Liver (tissue), 9 donors: ENCODE results near the gene PARVB. TPM values are rescaled to one million over a fixed set of nuclear protein-coding genes. Genes with fewer than 3 reads are reported as not detected.

Source experiments
- DNase-seq: peaks from one replicate; pipeline ENCODE4 v3.0.0-alpha.2; 2017; ENCODE audit warnings: low spot score
- H3K27ac ChIP-seq, 2 donors: one replicate each; pipeline ENCODE4 v1.7.0; 2013; ENCODE audit warnings: inconsistent platforms in 2 of 2, low read length in 2 of 2, control low read depth in 1 of 2, low read depth in 1 of 2, mild to moderate bottlenecking in 1 of 2
- H3K27me3 ChIP-seq, 4 donors: one replicate each; pipeline versions ENCODE4 v1.6.1 to v1.7.0; 2013; ENCODE audit warnings: low read length in 3 of 4, inconsistent platforms in 1 of 4, mild to moderate bottlenecking in 1 of 4, moderate library complexity in 1 of 4; ENCODE audit not compliant: control insufficient read depth in 4 of 4, insufficient read depth in 4 of 4
- H3K36me3 ChIP-seq, 4 donors: one replicate each; pipeline versions ENCODE4 v1.6.1 to v1.7.0; 2013; ENCODE audit warnings: low read length in 3 of 4, mild to moderate bottlenecking in 3 of 4, low read depth in 1 of 4, moderate library complexity in 1 of 4; ENCODE audit not compliant: control insufficient read depth in 4 of 4, insufficient read depth in 3 of 4
- H3K4me1 ChIP-seq, 4 donors: one replicate each; pipeline versions ENCODE4 v1.6.1 to v1.7.0; 2013; ENCODE audit warnings: low read length in 3 of 4, mild to moderate bottlenecking in 3 of 4, moderate library complexity in 1 of 4; ENCODE audit not compliant: control insufficient read depth in 4 of 4, insufficient read depth in 4 of 4
- H3K4me3 ChIP-seq, 3 donors: one replicate each; pipeline versions ENCODE4 v1.6.1 to v1.7.0; 2013; ENCODE audit warnings: low read length in 3 of 3, control low read depth in 1 of 3, low read depth in 1 of 3, mild to moderate bottlenecking in 1 of 3
- H3K9ac ChIP-seq, 2 donors: one replicate each; pipeline ENCODE4 v1.7.0; 2013; ENCODE audit warnings: low read length in 2 of 2, mild to moderate bottlenecking in 2 of 2, moderate library complexity in 2 of 2, control low read depth in 1 of 2, low read depth in 1 of 2
- H3K9me3 ChIP-seq, 4 donors: one replicate each; pipeline versions ENCODE4 v1.6.1 to v1.7.0; 2013; ENCODE audit warnings: low read length in 3 of 4; ENCODE audit not compliant: control insufficient read depth in 4 of 4
- EGR1 ChIP-seq, 2 donors: IDR thresholded peaks; 2 replicates each; pipeline ENCODE4 v1.6.1; 2016 to 2018; ENCODE audit warnings: antibody characterized with exemption in 2 of 2, low read depth in 2 of 2
- FOXA1 ChIP-seq: IDR thresholded peaks from 2 replicates; pipeline ENCODE4 v1.6.1; 2016; ENCODE audit warnings: antibody characterized with exemption
- GABPA ChIP-seq, 2 donors: IDR thresholded peaks in 1 of 2; conservative IDR thresholded peaks in 1 of 2; 2 replicates each; pipeline ENCODE4 v1.6.1; 2016; ENCODE audit warnings: antibody characterized with exemption in 2 of 2, mild to moderate bottlenecking in 1 of 2, moderate library complexity in 1 of 2
- JUND ChIP-seq, 2 donors: IDR thresholded peaks; 2 replicates each; pipeline ENCODE4 v1.6.1; 2016; ENCODE audit warnings: antibody characterized with exemption in 2 of 2
- NR2F2 ChIP-seq: IDR thresholded peaks from 2 replicates; pipeline ENCODE4 v1.6.1; 2016; ENCODE audit warnings: antibody characterized with exemption
- RAD21 ChIP-seq, 2 donors: IDR thresholded peaks; 2 replicates each; pipeline ENCODE4 v1.6.1; 2016; ENCODE audit warnings: antibody characterized with exemption in 2 of 2, mild to moderate bottlenecking in 2 of 2
- SP1 ChIP-seq: IDR thresholded peaks from 2 replicates; pipeline ENCODE4 v1.6.1; 2018; ENCODE audit warnings: antibody characterized with exemption, mild to moderate bottlenecking
- YY1 ChIP-seq: IDR thresholded peaks from 2 replicates; pipeline ENCODE4 v1.6.1; 2016; ENCODE audit warnings: antibody characterized with exemption, mild to moderate bottlenecking
- WGBS: extraction: QIAGEN DNeasy Blood & Tissue Kit; methylation state at CpG from one replicate; pipeline ENCODE4 v1.1.7; 2013; 5-methylcytosine and 5-hydroxymethylcytosine counted together
- polyA plus RNA-seq, 2 donors: library from polyadenylated mRNA; stranded (reverse) in 1 of 2; unstranded in 1 of 2; fragments of 200-250 nt in 1 of 2; fragments of >200 nt in 1 of 2; fragmentation: Nextera tagmentation in 1 of 2; extraction: Ambion mirVana in 1 of 2; gene quantifications; one replicate each; pipeline versions ENCODE4 v1.2.1 to v1.2.3, GENCODE V29; 2013 to 2015
- total RNA-seq, 2 donors: library from RNA; depleted of rRNA; stranded (reverse); fragments of >200 nt; gene quantifications; one replicate each; pipeline ENCODE4 v1.2.3, GENCODE V29; 2014
- TF ChIP-seq, protein P1 (sequence below): IDR thresholded peaks from 2 replicates; pipeline ENCODE4 v1.6.1; 2016; ENCODE audit warnings: antibody characterized with exemption, mild to moderate bottlenecking
- TF ChIP-seq, protein P2 (sequence below): IDR thresholded peaks from 2 replicates; pipeline ENCODE4 v1.6.1; 2016; ENCODE audit warnings: antibody characterized with exemption
- TF ChIP-seq, protein P3 (sequence below): fragments of 150-350 bp; IDR thresholded peaks from 2 replicates; pipeline ENCODE4 v1.5.1; 2017; ENCODE audit warnings: improper control_type of control experiment, low read depth, low read length; ENCODE audit not compliant: missing input control
- TF ChIP-seq, protein P4 (sequence below): IDR thresholded peaks from 2 replicates; pipeline ENCODE4 v1.6.1; 2016; ENCODE audit warnings: antibody characterized with exemption
- donor health status: healthy.
- donor health status: healthy.
- donor health status: healthy.
- donor health status: healthy.
- donor health status: healthy.

PARVB gene
- total and polyA plus RNA-seq, 4 donors, result 3.2 to 55.5 (median 17.7) TPM

DNA sequence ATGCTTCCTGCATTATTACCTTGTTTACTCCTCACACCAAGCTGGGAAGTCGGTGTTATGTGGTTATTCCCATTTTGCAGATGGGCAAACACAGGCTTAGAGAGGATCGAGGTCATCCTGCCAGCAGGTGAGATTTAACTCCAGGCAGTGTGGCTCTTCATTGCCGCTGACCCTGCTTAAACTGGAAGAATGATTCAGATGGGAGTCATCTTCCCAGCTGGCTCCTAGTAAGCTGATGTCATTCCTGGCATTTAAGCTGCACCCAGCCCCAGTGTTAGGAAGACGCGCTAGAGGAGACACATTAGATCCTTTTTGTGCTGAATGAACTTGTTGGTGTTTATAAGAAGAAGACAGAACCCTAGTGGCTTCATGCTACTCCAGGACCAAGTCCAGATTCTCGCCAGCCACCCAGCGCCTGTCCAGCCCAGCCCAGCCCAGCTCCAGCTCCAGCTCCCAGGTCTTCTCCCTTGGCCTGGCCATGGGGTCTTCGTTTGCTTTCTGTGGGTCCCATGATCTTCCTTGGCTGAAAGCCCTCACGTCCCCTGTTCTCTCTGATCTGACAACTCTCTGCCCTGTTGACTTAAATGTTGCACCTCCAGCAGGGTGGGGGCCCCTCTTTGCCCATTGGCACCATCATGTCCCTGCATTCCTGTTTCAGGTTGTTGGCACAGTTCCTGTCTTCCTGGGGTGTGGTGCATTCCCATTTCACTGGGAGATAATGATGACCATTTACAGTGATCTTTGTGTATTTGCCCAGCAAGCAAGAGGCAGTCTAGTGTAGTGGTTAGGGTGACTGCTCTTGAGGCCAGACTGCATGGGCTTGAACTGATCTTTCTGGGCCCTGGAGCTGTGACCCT is 13.6 kb downstream of the PARVB start:
- DNase-seq, result no peak
- Histone ChIP-seq H3K27me3 (no peaks in the 10 kb centered on the region), H3K27ac (no peak overlapping the region), H3K36me3 (no peaks in the 10 kb centered on the region), H3K4me1 (no peaks in the 10 kb centered on the region), H3K4me3 (no peak overlapping the region), H3K9me3 (no peaks in the 10 kb centered on the region), H3K9ac (no peak overlapping the region)
- TF ChIP-seq JUND (IDR thresholded peaks at IDR 0.05) (peak in 1 of 2 donors; percentile 14), NR2F2 (no peak), YY1 (no peak)
- TF ChIP-seq, protein P1, sequence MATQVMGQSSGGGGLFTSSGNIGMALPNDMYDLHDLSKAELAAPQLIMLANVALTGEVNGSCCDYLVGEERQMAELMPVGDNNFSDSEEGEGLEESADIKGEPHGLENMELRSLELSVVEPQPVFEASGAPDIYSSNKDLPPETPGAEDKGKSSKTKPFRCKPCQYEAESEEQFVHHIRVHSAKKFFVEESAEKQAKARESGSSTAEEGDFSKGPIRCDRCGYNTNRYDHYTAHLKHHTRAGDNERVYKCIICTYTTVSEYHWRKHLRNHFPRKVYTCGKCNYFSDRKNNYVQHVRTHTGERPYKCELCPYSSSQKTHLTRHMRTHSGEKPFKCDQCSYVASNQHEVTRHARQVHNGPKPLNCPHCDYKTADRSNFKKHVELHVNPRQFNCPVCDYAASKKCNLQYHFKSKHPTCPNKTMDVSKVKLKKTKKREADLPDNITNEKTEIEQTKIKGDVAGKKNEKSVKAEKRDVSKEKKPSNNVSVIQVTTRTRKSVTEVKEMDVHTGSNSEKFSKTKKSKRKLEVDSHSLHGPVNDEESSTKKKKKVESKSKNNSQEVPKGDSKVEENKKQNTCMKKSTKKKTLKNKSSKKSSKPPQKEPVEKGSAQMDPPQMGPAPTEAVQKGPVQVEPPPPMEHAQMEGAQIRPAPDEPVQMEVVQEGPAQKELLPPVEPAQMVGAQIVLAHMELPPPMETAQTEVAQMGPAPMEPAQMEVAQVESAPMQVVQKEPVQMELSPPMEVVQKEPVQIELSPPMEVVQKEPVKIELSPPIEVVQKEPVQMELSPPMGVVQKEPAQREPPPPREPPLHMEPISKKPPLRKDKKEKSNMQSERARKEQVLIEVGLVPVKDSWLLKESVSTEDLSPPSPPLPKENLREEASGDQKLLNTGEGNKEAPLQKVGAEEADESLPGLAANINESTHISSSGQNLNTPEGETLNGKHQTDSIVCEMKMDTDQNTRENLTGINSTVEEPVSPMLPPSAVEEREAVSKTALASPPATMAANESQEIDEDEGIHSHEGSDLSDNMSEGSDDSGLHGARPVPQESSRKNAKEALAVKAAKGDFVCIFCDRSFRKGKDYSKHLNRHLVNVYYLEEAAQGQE, result no peak
- WGBS, result 85% methylated on average over 9 of the region's 9 CpGs

DNA sequence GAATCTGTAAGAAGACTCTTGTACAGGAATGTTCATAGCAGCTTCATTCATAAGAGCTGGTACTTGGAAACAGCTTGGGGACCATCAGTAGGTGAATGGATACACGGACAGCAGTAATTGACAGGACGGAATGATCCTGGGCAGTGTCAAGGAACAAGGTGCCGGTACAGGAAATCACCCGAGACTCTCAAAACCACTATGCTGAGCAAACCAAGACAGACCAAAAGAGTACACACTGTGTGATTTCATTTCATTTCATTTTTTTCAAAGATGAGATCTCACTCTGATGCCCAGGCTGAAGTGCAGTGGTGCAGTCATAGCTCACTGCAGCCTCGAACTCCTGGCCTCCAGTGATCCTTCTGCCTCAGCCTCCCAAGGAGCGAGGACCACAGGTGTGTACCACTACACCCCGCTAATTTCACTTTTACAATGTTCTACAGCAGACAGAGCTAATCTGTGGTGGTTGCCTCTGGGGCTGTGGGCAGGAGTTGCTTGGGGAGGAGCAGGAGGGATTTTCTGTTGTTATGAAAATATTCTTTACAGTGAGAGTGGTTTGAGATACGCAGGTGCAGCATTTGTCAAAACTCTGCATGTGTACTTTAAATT is 15.6 kb downstream of the PARVB start:
- H3K36me3 ChIP-seq, result no peaks in the 10 kb centered on the region
- H3K27me3 ChIP-seq, result no peaks in the 10 kb centered on the region
- H3K4me3 ChIP-seq, result no peak overlapping the region
- H3K27ac ChIP-seq, result no peak overlapping the region
- 94% methylated on average over 8 of the region's 8 CpGs for WGBS
- no peak for DNase-seq
- no peaks in the 10 kb centered on the region for H3K4me1 ChIP-seq
- TF ChIP-seq, protein P2, sequence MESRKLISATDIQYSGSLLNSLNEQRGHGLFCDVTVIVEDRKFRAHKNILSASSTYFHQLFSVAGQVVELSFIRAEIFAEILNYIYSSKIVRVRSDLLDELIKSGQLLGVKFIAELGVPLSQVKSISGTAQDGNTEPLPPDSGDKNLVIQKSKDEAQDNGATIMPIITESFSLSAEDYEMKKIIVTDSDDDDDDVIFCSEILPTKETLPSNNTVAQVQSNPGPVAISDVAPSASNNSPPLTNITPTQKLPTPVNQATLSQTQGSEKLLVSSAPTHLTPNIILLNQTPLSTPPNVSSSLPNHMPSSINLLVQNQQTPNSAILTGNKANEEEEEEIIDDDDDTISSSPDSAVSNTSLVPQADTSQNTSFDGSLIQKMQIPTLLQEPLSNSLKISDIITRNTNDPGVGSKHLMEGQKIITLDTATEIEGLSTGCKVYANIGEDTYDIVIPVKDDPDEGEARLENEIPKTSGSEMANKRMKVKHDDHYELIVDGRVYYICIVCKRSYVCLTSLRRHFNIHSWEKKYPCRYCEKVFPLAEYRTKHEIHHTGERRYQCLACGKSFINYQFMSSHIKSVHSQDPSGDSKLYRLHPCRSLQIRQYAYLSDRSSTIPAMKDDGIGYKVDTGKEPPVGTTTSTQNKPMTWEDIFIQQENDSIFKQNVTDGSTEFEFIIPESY, result no peak
- TF ChIP-seq EGR1 (IDR thresholded peaks at IDR 0.05; ENCODE audit: low read depth in 2 of 2), result no peak
- no peak for TF ChIP-seq RAD21 (IDR thresholded peaks at IDR 0.05)
- TF ChIP-seq, protein P1, result no peak
- TF ChIP-seq FOXA1, result no peak
- TF ChIP-seq, protein P3, sequence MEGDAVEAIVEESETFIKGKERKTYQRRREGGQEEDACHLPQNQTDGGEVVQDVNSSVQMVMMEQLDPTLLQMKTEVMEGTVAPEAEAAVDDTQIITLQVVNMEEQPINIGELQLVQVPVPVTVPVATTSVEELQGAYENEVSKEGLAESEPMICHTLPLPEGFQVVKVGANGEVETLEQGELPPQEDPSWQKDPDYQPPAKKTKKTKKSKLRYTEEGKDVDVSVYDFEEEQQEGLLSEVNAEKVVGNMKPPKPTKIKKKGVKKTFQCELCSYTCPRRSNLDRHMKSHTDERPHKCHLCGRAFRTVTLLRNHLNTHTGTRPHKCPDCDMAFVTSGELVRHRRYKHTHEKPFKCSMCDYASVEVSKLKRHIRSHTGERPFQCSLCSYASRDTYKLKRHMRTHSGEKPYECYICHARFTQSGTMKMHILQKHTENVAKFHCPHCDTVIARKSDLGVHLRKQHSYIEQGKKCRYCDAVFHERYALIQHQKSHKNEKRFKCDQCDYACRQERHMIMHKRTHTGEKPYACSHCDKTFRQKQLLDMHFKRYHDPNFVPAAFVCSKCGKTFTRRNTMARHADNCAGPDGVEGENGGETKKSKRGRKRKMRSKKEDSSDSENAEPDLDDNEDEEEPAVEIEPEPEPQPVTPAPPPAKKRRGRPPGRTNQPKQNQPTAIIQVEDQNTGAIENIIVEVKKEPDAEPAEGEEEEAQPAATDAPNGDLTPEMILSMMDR, result no peak
- TF ChIP-seq SP1, result no peak
- TF ChIP-seq, protein P4, sequence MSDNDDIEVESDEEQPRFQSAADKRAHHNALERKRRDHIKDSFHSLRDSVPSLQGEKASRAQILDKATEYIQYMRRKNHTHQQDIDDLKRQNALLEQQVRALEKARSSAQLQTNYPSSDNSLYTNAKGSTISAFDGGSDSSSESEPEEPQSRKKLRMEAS, result no peak
- no peak for TF ChIP-seq GABPA (IDR thresholded peaks at IDR 0.05 in 1 of 2, conservative IDR thresholded peaks at IDR 0.05 in 1 of 2)
- no peak overlapping the region for H3K9ac ChIP-seq
- no peaks in the 10 kb centered on the region for H3K9me3 ChIP-seq
